Upper lobe of right lung (tissue), 1 donor: ENCODE data around the gene LYPD6B. TPM values are rescaled to one million over a fixed set of nuclear protein-coding genes. Genes with fewer than 3 reads are reported as not detected.

Experiments
- total RNA-seq: library from RNA; stranded (reverse); fragmentation: NEBNext Ultra II Directional; extraction: Animal tissue kit (Norgen Biotek cat#: 25700); gene quantifications from one replicate; pipeline ENCODE4 v1.2.1, GENCODE V29; 2021
- donor health status: DM: no; HTN: yes; CAD: no; lungs with severe emphysema.

LYPD6B gene
- total RNA-seq, 1 donor from 2014 or later, result 0.78 TPM

Other genes starting within 250 kb of the LYPD6B start
- gene KIF5C, start 163.5 kb upstream of the LYPD6B start, total RNA-seq, result 0.49 TPM